Activated CD4-positive, alpha-beta memory T cell treated with anti-CD3 and anti-CD28 coated beads for 36 hours (primary cell): Measurements from ENCODE around the gene PFKFB3. TPM values are rescaled to one million over a fixed set of nuclear protein-coding genes. Genes with fewer than 3 reads are reported as not detected.
A peak's percentile ranks its signal among the peaks of the same experiment; 100 is the strongest.
"Not testable (repeated sequence)": the region's sequence is repeated elsewhere in the genome, so short reads cannot be mapped to it uniquely, and the experiment has no call there.

ENCODE experiments used
- CTCF ChIA-PET: fragments of 350-600 bp; sonication (Branson Sonifier 250); formaldehyde crosslinking; loops from one replicate; lab custom pipeline; 2021; ENCODE audit warnings: antibody characterized with exemption, inconsistent platforms; lab: Charles Lee
- POLR2A ChIA-PET: fragments of 350-600 bp; sonication (Branson Sonifier 250); formaldehyde crosslinking; loops from one replicate; lab custom pipeline; 2021; ENCODE audit warnings: antibody characterized with exemption; lab: Charles Lee
- DNase-seq: peaks from one replicate; pipeline ENCODE4 v3.0.0-alpha.2; 2020
- H3K27ac Mint-ChIP-seq: one replicate; pipeline ENCODE4 v1.8.0; 2021; ENCODE audit warnings: mixed read lengths
- H3K27me3 Mint-ChIP-seq: one replicate; pipeline ENCODE4 v1.8.0; 2021; ENCODE audit warnings: mixed read lengths
- H3K36me3 Mint-ChIP-seq: one replicate; pipeline ENCODE4 v1.8.0; 2021; ENCODE audit warnings: mixed read lengths
- H3K4me1 Mint-ChIP-seq: one replicate; pipeline ENCODE4 v1.8.0; 2021; ENCODE audit warnings: low read depth, mixed read lengths
- H3K4me3 Mint-ChIP-seq: one replicate; pipeline ENCODE4 v1.8.0; 2021; ENCODE audit warnings: mild to moderate bottlenecking, mixed read lengths
- H3K9me3 Mint-ChIP-seq: one replicate; pipeline ENCODE4 v1.8.0; 2021; ENCODE audit warnings: mixed read lengths
- intact Hi-C: fragments of 100-400 bp; cut with micrococcal nuclease; formaldehyde crosslinking; loops from one replicate; pipeline ENCODE4 v1.15.1; 2023
- total RNA-seq, 2 experiments: library from RNA; stranded (reverse); gene quantifications; one replicate each; pipeline ENCODE4 v1.2.3, GENCODE V29; 2021

Gene PFKFB3
- total RNA-seq, 2 experiments from 2014 or later, result 70.6 to 76.4 TPM

DNA sequence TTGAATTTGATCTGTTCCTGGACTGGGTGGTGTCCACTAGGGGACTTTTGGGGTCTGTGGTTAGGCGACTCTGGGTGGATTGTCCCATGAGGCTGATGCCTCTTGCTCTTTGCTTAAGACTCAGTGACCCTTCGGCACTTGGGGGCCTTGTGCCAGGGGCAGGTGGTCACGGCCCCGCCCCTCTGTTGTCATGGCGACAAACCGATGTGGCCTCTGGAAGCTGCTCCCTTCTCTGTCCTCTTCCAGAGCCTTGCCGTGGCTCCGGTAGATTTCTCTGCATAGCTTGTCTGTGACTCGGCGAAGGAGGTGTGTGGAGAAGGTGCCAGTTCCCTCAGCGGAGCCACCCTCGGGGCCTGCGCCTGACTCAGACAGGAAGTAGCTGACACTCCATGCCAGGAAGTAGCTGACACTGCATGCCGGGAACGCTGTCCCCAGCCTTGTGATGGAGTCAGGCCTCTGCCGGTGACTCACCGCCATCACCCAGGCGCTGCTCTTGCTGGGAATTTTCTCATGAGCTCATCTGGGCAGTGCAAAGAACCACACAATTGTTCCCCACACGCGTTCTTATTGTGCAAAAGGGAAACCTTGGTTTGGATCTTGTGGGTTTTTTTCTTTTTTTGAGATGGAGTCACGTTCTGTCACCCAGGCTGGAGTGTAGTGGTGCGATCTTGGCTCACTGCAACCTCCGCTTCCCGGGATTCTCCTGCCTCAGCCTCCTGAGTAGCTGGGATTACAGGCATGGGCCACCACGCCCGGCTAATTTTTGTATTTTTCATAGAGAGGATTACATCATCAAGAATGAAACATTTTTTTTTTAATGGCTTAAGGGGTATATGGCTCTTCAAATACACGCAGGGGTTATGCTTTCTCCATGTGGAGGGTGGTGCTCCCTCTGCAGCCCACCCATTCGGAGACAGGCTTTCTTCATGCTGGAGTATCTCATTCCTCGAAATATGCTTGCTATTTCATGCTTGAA is 72.6 kb downstream of the PFKFB3 start:
- intact Hi-C loops, result loop anchor here (1.0 to 10.0 kb wide), 6 partner anchors 16 to 131 kb away; partner anchors contain the start of gene PFKFB3
- H3K27ac Mint-ChIP-seq, result peak overlapping the region; percentile 97
- ChIA-PET CTCF (interaction anchor here (0.6 to 2.0 kb wide), 12 partner anchors 17 to 189 kb away, joined by 3 to 11 read pairs (median 4); partner anchors contain the start of gene PFKFB3), POLR2A (interaction anchor here (0.7 to 1.7 kb wide), 9 partner anchors 16 to 225 kb away, joined by 3 to 13 read pairs (median 4); partner anchors contain the start of gene PFKFB3)
- H3K9me3 Mint-ChIP-seq, result peaks cover 5% of the 10 kb centered on the region
- H3K27me3 Mint-ChIP-seq, result no peaks in the 10 kb centered on the region
- H3K36me3 Mint-ChIP-seq, result peaks cover 9% of the 10 kb centered on the region
- peak; percentile 97 for DNase-seq
- H3K4me1 Mint-ChIP-seq, result peaks cover 62% of the 10 kb centered on the region
- H3K4me3 Mint-ChIP-seq, result peak overlapping the region; percentile 70

DNA sequence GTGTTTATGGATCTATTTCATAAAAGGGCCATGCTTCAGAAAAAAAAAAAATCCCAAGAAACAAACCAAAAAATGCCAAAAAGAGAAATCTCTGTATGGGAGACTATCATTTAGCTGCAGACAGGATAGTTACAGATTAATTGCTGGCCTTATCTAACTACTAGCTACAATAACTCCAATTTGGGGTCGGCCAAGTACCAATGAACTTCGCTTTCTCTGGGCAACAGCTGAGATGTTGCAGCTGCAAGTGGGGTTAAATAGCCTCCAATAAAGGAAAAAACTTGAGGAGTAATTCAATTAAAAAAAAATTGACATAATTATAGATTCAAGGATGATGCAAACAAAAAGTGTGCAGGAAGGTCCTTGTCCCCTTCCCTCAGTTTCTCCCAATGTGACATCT is 73.6 kb downstream of the PFKFB3 start:
- ChIA-PET POLR2A (interaction anchor here (0.7 to 1.7 kb wide), 2 partner anchors 23 to 1135 kb away, joined by 3 to 5 read pairs; no protein-coding TSS in a partner anchor), CTCF (interaction anchor here (0.6 to 2.0 kb wide), 4 partner anchors 16 to 125 kb away, joined by 3 to 9 read pairs (median 3); partner anchors contain the start of gene PFKFB3)
- Mint-ChIP-seq H3K4me1 (peaks cover 58% of the 10 kb centered on the region), H3K4me3 (no peak overlapping the region), H3K27ac (peak overlapping the region; percentile 97), H3K36me3 (peaks cover 9% of the 10 kb centered on the region), H3K9me3 (peaks cover 5% of the 10 kb centered on the region), H3K27me3 (no peaks in the 10 kb centered on the region)
- DNase-seq, result no peak
- intact Hi-C loops, result loop anchor here (10.0 kb wide), 1 partner anchor 132 kb away; no protein-coding TSS in a partner anchor

DNA sequence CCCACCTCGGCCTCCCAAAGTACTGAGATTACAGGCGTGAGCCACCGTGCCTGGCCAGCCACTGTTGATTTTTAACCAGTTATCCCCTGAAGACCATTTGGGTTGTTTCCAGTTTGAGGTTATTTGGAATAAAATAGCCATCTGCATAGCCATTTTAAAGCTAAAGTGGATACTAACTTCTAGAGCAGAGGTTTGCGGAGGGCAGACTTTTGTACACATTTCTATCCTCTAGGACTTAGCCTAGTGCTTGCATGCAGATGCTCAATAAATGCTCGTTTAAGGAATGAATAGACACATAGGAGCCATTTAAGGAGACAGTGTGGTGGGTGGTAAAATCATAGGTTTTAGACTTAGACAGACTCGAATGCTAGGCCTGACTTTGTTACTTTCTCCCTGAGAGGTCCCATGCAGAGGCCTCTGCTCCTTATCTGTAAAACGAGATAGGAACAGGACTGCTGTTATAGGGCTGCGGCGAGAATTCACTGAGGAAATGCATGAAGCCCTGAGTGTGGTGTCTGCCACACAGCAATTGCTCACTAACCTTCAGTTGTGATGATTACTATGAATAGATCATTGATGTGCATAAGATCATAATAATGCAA is 75.9 kb downstream of the PFKFB3 start:
- peaks cover 5% of the 10 kb centered on the region for H3K9me3 Mint-ChIP-seq
- H3K4me1 Mint-ChIP-seq, result peaks cover 46% of the 10 kb centered on the region
- POLR2A ChIA-PET, result no interaction called here
- no peaks in the 10 kb centered on the region for H3K27me3 Mint-ChIP-seq
- H3K4me3 Mint-ChIP-seq, result no peak overlapping the region
- CTCF ChIA-PET, result no interaction called here
- peaks cover 9% of the 10 kb centered on the region for H3K36me3 Mint-ChIP-seq
- H3K27ac Mint-ChIP-seq, result no peak overlapping the region
- intact Hi-C loops, result loop anchor here (10.0 kb wide), 1 partner anchor 134 kb away; no protein-coding TSS in a partner anchor
- no peak for DNase-seq

DNA sequence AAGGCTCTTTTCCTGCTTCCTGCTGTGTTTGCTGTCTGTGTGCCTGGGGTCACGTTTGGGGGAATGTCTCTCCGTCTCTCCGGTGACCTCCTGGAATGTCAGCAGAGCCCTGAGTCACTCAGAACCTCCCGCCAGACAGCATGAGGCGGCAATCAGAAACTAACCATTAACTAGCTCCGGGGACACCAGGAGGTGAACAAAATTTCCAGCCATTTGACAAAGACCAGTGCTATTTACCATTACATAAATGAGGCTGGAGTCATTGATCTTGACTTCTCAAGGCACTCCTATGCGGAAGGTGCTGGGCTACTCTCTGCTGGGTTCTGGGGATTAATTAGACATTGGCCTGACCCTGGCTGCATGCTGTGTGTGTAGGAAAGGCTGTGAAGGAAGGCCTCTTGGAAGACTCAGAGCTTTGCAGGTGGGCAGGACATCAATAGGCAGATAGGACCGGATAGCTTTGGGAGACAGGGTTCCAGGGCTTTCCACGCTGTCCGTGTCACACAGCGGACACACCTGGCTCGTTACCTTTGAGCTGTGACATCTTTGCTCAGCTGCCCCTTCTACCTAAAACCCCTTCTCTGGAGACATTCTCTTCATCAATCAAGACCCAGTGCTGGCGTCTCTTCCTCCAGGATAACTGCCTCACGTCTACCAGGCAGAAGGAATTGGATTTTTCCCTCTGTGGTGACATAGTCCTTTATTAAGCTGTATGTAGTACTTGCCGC is 77.0 kb downstream of the PFKFB3 start:
- no peak for DNase-seq
- Mint-ChIP-seq H3K27ac (no peak overlapping the region), H3K4me3 (no peak overlapping the region), H3K9me3 (peaks cover 5% of the 10 kb centered on the region), H3K36me3 (peaks cover 9% of the 10 kb centered on the region), H3K4me1 (peaks cover 40% of the 10 kb centered on the region), H3K27me3 (no peaks in the 10 kb centered on the region)
- POLR2A ChIA-PET, result no interaction called here
- intact Hi-C loops, result loop anchor here (10.0 kb wide), 1 partner anchor 135 kb away; no protein-coding TSS in a partner anchor
- CTCF ChIA-PET, result no interaction called here

DNA sequence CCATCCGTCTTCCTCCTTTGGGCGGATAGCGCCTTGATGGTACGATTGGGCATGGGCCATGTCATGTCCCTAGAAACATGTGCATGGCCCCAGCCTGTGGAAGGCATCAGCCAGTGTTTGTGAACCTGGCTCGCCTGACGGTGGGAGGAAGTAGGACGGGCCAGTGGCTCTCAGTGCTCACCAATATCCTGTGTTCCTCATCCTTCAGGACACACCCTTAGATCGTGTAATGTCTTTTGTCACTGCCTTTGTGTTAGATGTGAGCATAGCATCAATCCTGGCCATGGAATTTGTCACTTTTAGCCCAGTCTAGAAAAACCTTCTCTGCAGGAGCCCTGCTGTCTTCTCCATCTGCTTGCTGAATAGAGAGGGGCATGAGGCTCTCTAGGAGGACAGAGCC is 77.6 kb downstream of the PFKFB3 start:
- ChIA-PET CTCF (no interaction called here), POLR2A (no interaction called here)
- intact Hi-C loops, result no loop called here
- H3K4me1 Mint-ChIP-seq, result peaks cover 35% of the 10 kb centered on the region
- no peaks in the 10 kb centered on the region for H3K27me3 Mint-ChIP-seq
- H3K9me3 Mint-ChIP-seq, result peaks cover 5% of the 10 kb centered on the region
- no peak overlapping the region for H3K4me3 Mint-ChIP-seq
- DNase-seq, result peak; percentile 18
- H3K27ac Mint-ChIP-seq, result no peak overlapping the region
- H3K36me3 Mint-ChIP-seq, result peaks cover 6% of the 10 kb centered on the region

DNA sequence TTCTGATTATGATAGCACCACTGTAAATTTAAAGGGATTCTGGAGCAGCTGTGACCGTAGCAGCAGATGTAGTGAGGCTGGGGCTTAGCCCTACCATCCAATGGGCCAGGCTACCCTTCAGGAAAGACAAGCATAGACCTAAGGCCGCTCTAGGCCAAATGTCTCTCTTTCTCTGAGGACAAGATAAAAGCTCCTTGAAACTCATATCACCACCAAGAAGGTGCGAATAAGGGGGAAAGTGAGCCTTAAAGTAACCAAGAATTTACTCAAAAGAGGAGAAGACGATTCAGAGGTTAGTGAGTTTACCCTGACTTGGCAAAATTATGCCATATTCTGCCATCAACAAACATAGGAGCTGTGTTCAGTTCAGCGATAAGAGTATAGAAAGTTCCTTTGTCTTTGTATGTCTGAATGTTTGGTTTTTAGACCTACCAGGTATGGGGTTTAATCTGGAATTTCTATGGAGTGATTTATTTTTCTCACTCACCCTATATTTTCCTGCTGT is 79.8 kb downstream of the PFKFB3 start:
- Mint-ChIP-seq H3K4me3 (no peak overlapping the region), H3K9me3 (peaks cover 1% of the 10 kb centered on the region), H3K27ac (no peak overlapping the region), H3K4me1 (peaks cover 15% of the 10 kb centered on the region), H3K27me3 (no peaks in the 10 kb centered on the region), H3K36me3 (peaks cover 2% of the 10 kb centered on the region)
- ChIA-PET CTCF (interaction anchor here (1.7 kb wide), 1 partner anchor 119 kb away, joined by 7 read pairs; no protein-coding TSS in a partner anchor), POLR2A (interaction anchor here (2.1 kb wide), 1 partner anchor 65 kb away, joined by 7 read pairs; no protein-coding TSS in a partner anchor)
- intact Hi-C loops, result no loop called here
- no peak for DNase-seq

DNA sequence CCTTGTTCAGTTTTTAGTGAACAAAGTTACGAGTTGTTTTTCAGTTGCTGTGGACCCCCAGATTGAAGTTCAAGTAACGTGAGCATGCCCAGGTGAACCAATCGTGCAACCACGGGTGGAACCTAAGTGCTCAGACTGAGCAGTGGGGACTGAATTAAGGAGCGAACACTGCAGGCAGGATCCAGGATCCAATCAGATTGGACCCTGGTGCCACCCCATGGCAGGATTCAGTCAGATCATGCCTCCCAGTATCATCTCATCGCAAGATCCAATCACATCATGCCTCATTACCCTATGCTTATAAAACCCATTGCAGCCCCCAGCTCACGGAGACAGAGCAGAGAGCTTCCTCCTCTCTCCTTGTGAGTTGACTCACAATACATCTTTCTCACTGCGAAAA is 80.9 kb downstream of the PFKFB3 start:
- intact Hi-C loops, result no loop called here
- H3K9me3 Mint-ChIP-seq, result no peaks in the 10 kb centered on the region
- no peak overlapping the region for H3K4me3 Mint-ChIP-seq
- ChIA-PET CTCF (no interaction called here), POLR2A (interaction anchor here (0.5 to 2.1 kb wide), 2 partner anchors 64 to 117 kb away, joined by 3 to 7 read pairs; no protein-coding TSS in a partner anchor)
- no peaks in the 10 kb centered on the region for H3K27me3 Mint-ChIP-seq
- H3K4me1 Mint-ChIP-seq, result peaks cover 12% of the 10 kb centered on the region
- H3K27ac Mint-ChIP-seq, result no peak overlapping the region
- H3K36me3 Mint-ChIP-seq, result no peaks in the 10 kb centered on the region
- no peak for DNase-seq

DNA sequence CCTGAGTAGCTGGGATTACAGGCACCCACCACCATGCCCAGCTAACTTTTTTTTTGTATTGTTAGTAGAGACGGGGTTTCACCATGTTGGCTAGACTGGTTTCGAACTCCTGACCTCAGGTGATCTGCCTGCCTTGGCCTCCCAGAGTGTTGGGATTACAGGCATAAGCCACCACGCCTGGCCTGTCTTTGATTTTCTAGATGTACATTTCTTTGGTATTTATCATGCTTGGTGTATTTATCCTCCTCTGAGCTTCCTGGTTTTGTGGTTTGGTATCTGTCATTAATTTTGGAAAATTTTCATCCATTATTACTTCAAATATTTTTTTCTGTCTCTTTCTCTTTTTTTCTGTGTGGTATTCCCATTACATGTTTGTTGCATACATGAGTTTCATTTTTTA is 87.9 kb downstream of the PFKFB3 start:
- peak overlapping the region; percentile 93 for H3K27ac Mint-ChIP-seq
- DNase-seq, H3K9me3 Mint-ChIP-seq, H3K4me3 Mint-ChIP-seq, H3K27me3 Mint-ChIP-seq, CTCF ChIA-PET: not testable (repeated sequence)
- H3K36me3 Mint-ChIP-seq, result peaks cover 11% of the 10 kb centered on the region
- POLR2A ChIA-PET, result interaction anchor here (1.0 to 1.1 kb wide), 2 partner anchors 9 to 207 kb away, joined by 3 read pairs; no protein-coding TSS in a partner anchor
- H3K4me1 Mint-ChIP-seq, result peaks cover 43% of the 10 kb centered on the region
- intact Hi-C loops, result loop anchor here (1.0 kb wide), 2 partner anchors 10 to 15 kb away; no protein-coding TSS in a partner anchor

DNA sequence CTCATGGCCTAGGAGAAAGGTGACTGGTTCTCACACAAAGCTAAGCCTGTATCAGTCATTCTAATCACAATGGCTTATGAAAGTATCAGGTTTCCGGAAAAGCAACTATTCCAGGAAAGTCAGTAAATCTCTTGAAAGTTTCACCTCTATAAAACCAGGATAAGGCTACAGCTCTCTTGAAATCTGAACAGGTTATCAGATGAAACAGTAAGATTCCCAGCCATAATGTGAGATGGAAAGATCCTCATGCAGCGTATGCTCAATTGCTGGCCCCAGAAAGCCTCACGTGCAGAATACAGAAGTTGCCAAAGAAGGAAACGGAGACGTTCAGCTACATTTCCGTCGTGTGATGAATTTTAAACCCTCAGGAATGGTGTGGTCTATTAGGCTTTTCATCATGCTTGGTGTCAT is 90.0 kb downstream of the PFKFB3 start:
- ChIA-PET CTCF (interaction anchor here (0.6 to 1.0 kb wide), 2 partner anchors 109 to 234 kb away, joined by 3 to 4 read pairs; no protein-coding TSS in a partner anchor), POLR2A (no interaction called here)
- DNase-seq, result no peak
- Mint-ChIP-seq H3K27me3 (no peaks in the 10 kb centered on the region), H3K9me3 (peaks cover 9% of the 10 kb centered on the region), H3K4me3 (no peak overlapping the region), H3K36me3 (peaks cover 18% of the 10 kb centered on the region), H3K4me1 (peaks cover 63% of the 10 kb centered on the region), H3K27ac (peak overlapping the region; percentile 16)
- intact Hi-C loops, result no loop called here

DNA sequence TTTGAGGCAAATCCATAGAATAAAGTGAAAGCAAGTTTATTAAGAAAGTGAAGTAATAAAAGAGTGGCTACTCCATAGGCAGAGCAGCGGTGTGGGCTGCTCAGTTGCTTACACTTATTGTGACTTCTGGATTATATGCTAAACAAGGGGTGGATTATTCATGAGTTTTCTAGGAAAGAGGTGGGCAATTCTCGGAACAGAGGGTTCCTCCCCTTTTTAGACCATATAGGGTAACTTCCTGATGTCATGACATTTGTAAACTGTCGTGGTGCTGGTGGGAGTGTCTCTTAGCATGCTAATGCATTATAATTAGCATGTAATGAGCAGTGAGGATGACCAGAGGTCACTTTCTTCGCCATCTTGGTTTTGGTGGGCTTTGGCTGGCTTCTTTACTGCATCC is 93.7 kb downstream of the PFKFB3 start:
- ChIA-PET POLR2A (interaction anchor here (1.9 kb wide), 1 partner anchor 52 kb away, joined by 11 read pairs; no protein-coding TSS in a partner anchor), CTCF (interaction anchor here (1.6 kb wide), 1 partner anchor 94 kb away, joined by 5 read pairs; the partner anchor contains the start of gene PFKFB3)
- intact Hi-C loops, H3K9me3 Mint-ChIP-seq, H3K4me3 Mint-ChIP-seq, H3K27me3 Mint-ChIP-seq: not testable (repeated sequence)
- Mint-ChIP-seq H3K36me3 (peaks cover 27% of the 10 kb centered on the region), H3K4me1 (peaks cover 89% of the 10 kb centered on the region), H3K27ac (peak overlapping the region; percentile 93)
- DNase-seq, result peak; percentile 29

DNA sequence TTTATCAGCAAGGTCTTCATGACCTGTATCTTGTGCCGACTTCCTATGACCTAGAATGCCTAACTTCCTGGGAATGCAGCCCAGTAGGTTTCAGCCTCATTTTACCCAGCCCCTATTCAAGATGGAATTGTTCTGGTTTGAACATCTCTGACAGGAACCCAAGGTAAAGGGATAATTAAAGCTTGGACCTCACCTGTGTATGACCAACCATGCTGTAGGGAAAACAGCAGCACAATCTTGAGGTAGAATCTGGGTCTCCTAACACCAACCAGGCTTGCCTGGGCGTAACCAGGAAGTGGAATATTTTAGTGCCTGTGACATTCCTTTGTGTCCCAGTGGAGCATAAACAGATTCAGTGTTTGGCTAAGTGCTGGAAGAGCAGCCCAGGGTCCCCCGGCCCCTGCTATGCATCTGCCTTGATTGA is 94.1 kb downstream of the PFKFB3 start:
- intact Hi-C loops, result no loop called here
- peaks cover 9% of the 10 kb centered on the region for H3K9me3 Mint-ChIP-seq
- peak overlapping the region; percentile 93 for H3K27ac Mint-ChIP-seq
- H3K4me1 Mint-ChIP-seq, result peaks cover 90% of the 10 kb centered on the region
- POLR2A ChIA-PET, result interaction anchor here (0.6 kb wide), 1 partner anchor 15 kb away, joined by 4 read pairs; no protein-coding TSS in a partner anchor
- CTCF ChIA-PET, result interaction anchor here (1.6 kb wide), 1 partner anchor 94 kb away, joined by 5 read pairs; the partner anchor contains the start of gene PFKFB3
- no peaks in the 10 kb centered on the region for H3K27me3 Mint-ChIP-seq
- H3K4me3 Mint-ChIP-seq, result no peak overlapping the region
- DNase-seq, result no peak
- H3K36me3 Mint-ChIP-seq, result peaks cover 27% of the 10 kb centered on the region
